Muscle layer of colon (tissue), 2 donors: ENCODE results near the gene OTX2.

Experiments
- H3K27ac ChIP-seq: one replicate; pipeline ENCODE4 v1.7.0; 2013; ENCODE audit warnings: low read depth, mild to moderate bottlenecking, low read length, moderate library complexity
- H3K27me3 ChIP-seq, 2 donors: one replicate each; pipeline ENCODE4 v1.7.0; 2013; ENCODE audit warnings: low read length in 2 of 2, mild to moderate bottlenecking in 2 of 2; ENCODE audit not compliant: insufficient read depth in 2 of 2, control insufficient read depth in 1 of 2
- H3K36me3 ChIP-seq: one replicate; pipeline ENCODE4 v1.7.0; 2013; ENCODE audit warnings: mild to moderate bottlenecking, low read length; ENCODE audit not compliant: insufficient read depth
- H3K4me1 ChIP-seq: one replicate; pipeline ENCODE4 v1.7.0; 2013; ENCODE audit warnings: mild to moderate bottlenecking, low read length; ENCODE audit not compliant: insufficient read depth
- H3K4me3 ChIP-seq, 2 donors: one replicate each; pipeline ENCODE4 v1.7.0; 2013; ENCODE audit warnings: low read length in 2 of 2, low read depth in 1 of 2, mild to moderate bottlenecking in 1 of 2, moderate library complexity in 1 of 2
- H3K9ac ChIP-seq: one replicate; pipeline ENCODE4 v1.7.0; 2013; ENCODE audit warnings: low read length
- H3K9me3 ChIP-seq: one replicate; pipeline ENCODE4 v1.7.0; 2013; ENCODE audit warnings: mild to moderate bottlenecking, low read length
- donor health status: abdominal sarcoma.
- donor health status: Adenocarcinoma of cecum.

The OTX2 gene

GRCh38 chr14:56782711-56783110 is 27.6 kb downstream of the OTX2 start:
- H3K36me3 ChIP-seq, result no peaks in the 10 kb centered on the region
- peaks cover 0 to 5% of the 10 kb centered on the region in 2 donors for H3K27me3 ChIP-seq
- no peak overlapping the region for H3K9ac ChIP-seq
- no peaks in the 10 kb centered on the region for H3K4me1 ChIP-seq
- H3K9me3 ChIP-seq, result no peaks in the 10 kb centered on the region
- no peak overlapping the region for H3K4me3 ChIP-seq
- H3K27ac ChIP-seq, result no peak overlapping the region

GRCh38 chr14:56774503-56774902 is 35.8 kb downstream of the OTX2 start:
- Histone ChIP-seq H3K4me3 (no peak overlapping the region), H3K27ac (no peak overlapping the region), H3K36me3 (no peaks in the 10 kb centered on the region), H3K27me3 (no peaks in the 10 kb centered on the region), H3K9me3 (no peaks in the 10 kb centered on the region), H3K9ac (no peak overlapping the region), H3K4me1 (peaks cover 8% of the 10 kb centered on the region)

- Histone ChIP-seq H3K4me1 (peaks cover 8% of the 10 kb centered on the region), H3K4me3 (no peak overlapping the region), H3K9me3 (no peaks in the 10 kb centered on the region), H3K27ac (no peak overlapping the region), H3K27me3 (no peaks in the 10 kb centered on the region), H3K36me3 (no peaks in the 10 kb centered on the region), H3K9ac (no peak overlapping the region)
These were observed 39.8 kb downstream of the OTX2 start for GRCh38 chr14:56770512-56770911.

- no peak overlapping the region for H3K4me3 ChIP-seq
- H3K36me3 ChIP-seq, result no peaks in the 10 kb centered on the region
- no peaks in the 10 kb centered on the region for H3K27me3 ChIP-seq
- no peak overlapping the region for H3K9ac ChIP-seq
- no peaks in the 10 kb centered on the region for H3K9me3 ChIP-seq
- H3K27ac ChIP-seq, result no peak overlapping the region
- H3K4me1 ChIP-seq, result no peaks in the 10 kb centered on the region
These were observed 49.9 kb downstream of the OTX2 start for GRCh38 chr14:56760164-56760914.

DNA sequence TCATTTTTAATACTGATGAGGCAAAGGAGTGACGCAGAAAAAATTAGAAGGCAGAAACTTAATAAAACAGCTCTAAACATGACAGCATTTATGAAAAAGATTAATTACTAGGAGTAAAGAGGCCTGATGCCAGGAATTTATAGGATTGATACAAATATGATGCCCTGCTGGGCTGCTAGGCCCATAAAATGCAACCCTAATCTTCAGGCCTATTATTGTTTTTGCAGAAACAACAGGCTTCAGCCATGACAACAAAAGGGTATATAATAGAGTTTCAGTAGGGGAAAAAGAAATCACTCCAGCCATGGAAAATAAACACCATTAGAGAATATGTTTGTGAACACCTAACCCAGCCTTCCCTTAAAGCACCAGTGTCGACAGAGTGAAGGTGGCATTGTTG is 50.6 kb downstream of the OTX2 start:
- Histone ChIP-seq H3K27ac (no peak overlapping the region), H3K9ac (no peak overlapping the region), H3K36me3 (no peaks in the 10 kb centered on the region), H3K27me3 (no peaks in the 10 kb centered on the region), H3K9me3 (no peaks in the 10 kb centered on the region), H3K4me3 (no peak overlapping the region), H3K4me1 (no peaks in the 10 kb centered on the region)

DNA sequence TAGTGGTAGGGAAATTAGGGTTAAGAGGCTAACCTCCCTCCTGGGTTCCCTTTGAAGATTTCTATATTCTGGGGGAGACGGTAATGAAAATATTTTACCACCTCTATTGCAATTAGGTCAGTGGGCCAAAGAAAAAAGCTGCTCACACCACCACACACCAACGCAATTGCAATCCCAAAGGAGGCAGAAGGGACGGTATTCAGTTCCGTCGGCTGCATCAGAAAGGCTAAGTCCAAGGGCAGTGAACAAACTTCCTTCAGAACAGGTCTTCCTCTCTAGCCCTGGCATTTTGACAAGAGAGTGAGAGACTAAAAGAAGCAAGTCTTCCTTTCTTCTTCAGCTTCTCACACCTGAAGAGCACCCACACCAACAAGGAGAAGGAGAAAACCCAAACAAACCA is 51.2 kb downstream of the OTX2 start:
- H3K4me3 ChIP-seq, result no peak overlapping the region
- no peak overlapping the region for H3K9ac ChIP-seq
- no peak overlapping the region for H3K27ac ChIP-seq
- no peaks in the 10 kb centered on the region for H3K9me3 ChIP-seq
- H3K36me3 ChIP-seq, result no peaks in the 10 kb centered on the region
- no peaks in the 10 kb centered on the region for H3K27me3 ChIP-seq
- no peaks in the 10 kb centered on the region for H3K4me1 ChIP-seq

GRCh38 chr14:56754921-56755320 is 55.4 kb downstream of the OTX2 start:
- no peaks in the 10 kb centered on the region for H3K36me3 ChIP-seq
- H3K27ac ChIP-seq, result no peak overlapping the region
- no peaks in the 10 kb centered on the region for H3K4me1 ChIP-seq
- no peaks in the 10 kb centered on the region for H3K27me3 ChIP-seq
- no peak overlapping the region for H3K9ac ChIP-seq
- H3K9me3 ChIP-seq, result no peaks in the 10 kb centered on the region
- no peak overlapping the region for H3K4me3 ChIP-seq

DNA sequence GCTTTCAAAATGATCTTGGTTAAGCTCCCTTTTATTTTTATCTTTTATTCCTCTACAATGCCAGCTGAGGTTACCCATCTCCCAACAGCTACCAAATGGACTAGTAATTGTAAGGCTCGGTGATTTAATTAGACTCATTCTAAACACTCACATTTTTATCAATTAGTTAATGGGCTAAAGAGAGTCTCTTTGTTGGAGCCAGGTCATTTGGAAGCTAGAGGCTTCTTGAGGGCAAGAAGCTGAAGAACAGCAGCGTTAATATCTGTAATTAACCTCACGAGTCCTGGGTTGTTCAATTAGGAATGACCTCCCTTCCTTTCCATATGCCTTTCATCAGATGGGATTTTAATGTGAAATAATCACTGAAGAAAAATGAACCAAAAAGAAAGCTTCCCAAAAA is 56.9 kb downstream of the OTX2 start:
- H3K9me3 ChIP-seq, result no peaks in the 10 kb centered on the region
- H3K36me3 ChIP-seq, result no peaks in the 10 kb centered on the region
- no peaks in the 10 kb centered on the region for H3K27me3 ChIP-seq
- H3K27ac ChIP-seq, result no peak overlapping the region
- H3K4me3 ChIP-seq, result no peak overlapping the region
- no peaks in the 10 kb centered on the region for H3K4me1 ChIP-seq
- no peak overlapping the region for H3K9ac ChIP-seq

- Histone ChIP-seq H3K9ac (no peak overlapping the region), H3K27ac (no peak overlapping the region), H3K36me3 (no peaks in the 10 kb centered on the region), H3K4me3 (no peak overlapping the region), H3K4me1 (no peaks in the 10 kb centered on the region), H3K9me3 (no peaks in the 10 kb centered on the region), H3K27me3 (no peaks in the 10 kb centered on the region)
These were observed 57.9 kb downstream of the OTX2 start for GRCh38 chr14:56752428-56752827.

DNA sequence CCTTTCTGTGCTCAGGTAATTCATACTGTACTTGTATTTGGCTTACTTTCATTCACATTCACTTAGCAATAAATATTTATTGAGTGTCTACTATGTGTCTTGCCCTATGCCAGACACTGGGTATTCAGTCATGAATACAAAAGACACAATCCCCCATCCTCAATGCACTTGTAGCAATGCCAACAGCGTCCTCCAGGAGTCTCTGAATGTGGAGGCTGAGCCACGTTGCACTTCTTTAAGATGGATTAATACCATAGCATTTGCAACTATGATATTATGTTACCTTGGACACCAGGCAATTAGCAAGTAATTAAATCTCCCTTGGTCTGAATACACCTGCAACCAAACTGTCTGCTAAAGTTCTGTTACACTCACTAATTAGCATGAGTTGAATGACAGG is 58.8 kb downstream of the OTX2 start:
- H3K4me1 ChIP-seq, result no peaks in the 10 kb centered on the region
- H3K4me3 ChIP-seq, result no peak overlapping the region
- no peaks in the 10 kb centered on the region for H3K27me3 ChIP-seq
- no peak overlapping the region for H3K27ac ChIP-seq
- no peak overlapping the region for H3K9ac ChIP-seq
- no peaks in the 10 kb centered on the region for H3K36me3 ChIP-seq
- no peaks in the 10 kb centered on the region for H3K9me3 ChIP-seq
